HEK293 (cell line): Measurements from ENCODE around the gene BCAP31.

ENCODE experiments used
- CTCF ChIA-PET: fragments of 350-600 bp; formaldehyde crosslinking; extraction: SDS; loops from one replicate; lab custom pipeline; 2021; ENCODE audit warnings: antibody characterized with exemption; lab: Yijun Ruan, JAX
- POLR2A ChIA-PET: fragments of 300-600 bp; formaldehyde crosslinking; extraction: SDS; loops from one replicate; lab custom pipeline; 2020; ENCODE audit warnings: antibody characterized with exemption, inconsistent platforms; lab: Yijun Ruan, JAX
- H3K27ac ChIP-seq: fragments of 200-500 bp; sonication (Bioruptor generic); 2 replicates; pipeline ENCODE4 v1.5.1; 2014; ENCODE audit warnings: low read depth, low read length, control low read depth, inconsistent platforms; ENCODE audit errors: extremely low read depth
- H3K36me3 ChIP-seq, 2 experiments: fragments of 200-500 bp in 1 of 2; sonication (Bioruptor generic) in 1 of 2; 1 replicate in 1 of 2; 2 replicates in 1 of 2; pipeline ENCODE4 v1.5.1; 2014 to 2017; ENCODE audit warnings: inconsistent platforms in 2 of 2, low read length in 2 of 2; ENCODE audit not compliant: control insufficient read depth in 2 of 2, insufficient read depth in 1 of 2
- H3K4me1 ChIP-seq: fragments of 200-500 bp; sonication (Bioruptor generic); 2 replicates; pipeline ENCODE4 v1.5.1; 2014; ENCODE audit warnings: mild to moderate bottlenecking, low read length, inconsistent platforms; ENCODE audit not compliant: control insufficient read depth, insufficient read depth
- H3K4me3 ChIP-seq: 2 replicates; pipeline ENCODE4 v1.5.1; 2011; ENCODE audit warnings: low read depth, mild to moderate bottlenecking, control low read depth, low read length, moderate library complexity
- H3K9me3 ChIP-seq: fragments of 200-500 bp; sonication (Bioruptor generic); 2 replicates; pipeline ENCODE4 v1.5.1; 2014; ENCODE audit warnings: low read depth, low read length, inconsistent platforms; ENCODE audit not compliant: control insufficient read depth, insufficient read depth
- CTCF ChIP-seq: fragments of 450-650 bp; formaldehyde crosslinking; IDR thresholded peaks from 2 replicates; pipeline ENCODE4 v1.5.1; 2016; ENCODE audit warnings: missing biosample characterization, missing genetic modification characterization
- EGR2 ChIP-seq: fragments of 450-650 bp; formaldehyde crosslinking; IDR thresholded peaks from 2 replicates; pipeline ENCODE4 v1.5.1; 2016; ENCODE audit warnings: low read depth, missing biosample characterization, missing genetic modification characterization
- GLI2 ChIP-seq: fragments of 450-650 bp; formaldehyde crosslinking; IDR thresholded peaks from 2 replicates; pipeline ENCODE4; 2017; ENCODE audit warnings: missing biosample characterization, missing genetic modification characterization, low read depth, borderline replicate concordance
- GLIS1 ChIP-seq: fragments of 450-650 bp; formaldehyde crosslinking; IDR thresholded peaks from 2 replicates; pipeline ENCODE4 v1.5.1; 2016; ENCODE audit warnings: missing biosample characterization, missing genetic modification characterization
- GLIS2 ChIP-seq: fragments of 450-650 bp; formaldehyde crosslinking; IDR thresholded peaks from 2 replicates; pipeline ENCODE4 v1.5.1; 2016; ENCODE audit warnings: missing biosample characterization, missing genetic modification characterization
- PATZ1 ChIP-seq: fragments of 450-650 bp; formaldehyde crosslinking; IDR thresholded peaks from 2 replicates; pipeline ENCODE4 v1.5.1; 2016; ENCODE audit warnings: missing biosample characterization, missing genetic modification characterization
- REPIN1 ChIP-seq: fragments of 450-650 bp; formaldehyde crosslinking; IDR thresholded peaks from 2 replicates; pipeline ENCODE4 v1.5.1; 2017; ENCODE audit warnings: missing biosample characterization, missing genetic modification characterization, low read depth
- SETDB1 ChIP-seq: IDR thresholded peaks from one replicate; pipeline ENCODE4 v1.6.1; 2017; ENCODE audit warnings: mild to moderate bottlenecking, low read length, moderate library complexity, mixed read lengths; ENCODE audit not compliant: insufficient read length
- TRIM28 ChIP-seq: IDR thresholded peaks from 2 replicates; pipeline ENCODE4 v1.6.1; 2011; ENCODE audit warnings: low read length, control low read depth, borderline replicate concordance
- ZBTB21 ChIP-seq: fragments of 450-650 bp; formaldehyde crosslinking; IDR thresholded peaks from 2 replicates; pipeline ENCODE4 v1.5.1; 2017; ENCODE audit warnings: missing biosample characterization, missing genetic modification characterization
- ZNF132 ChIP-seq: fragments of 450-650 bp; formaldehyde crosslinking; IDR thresholded peaks from 2 replicates; pipeline ENCODE4 v1.5.1; 2017; ENCODE audit warnings: missing biosample characterization, missing genetic modification characterization, borderline replicate concordance
- ZNF175 ChIP-seq: fragments of 450-650 bp; formaldehyde crosslinking; IDR thresholded peaks from 2 replicates; pipeline ENCODE4 v1.5.1; 2016; ENCODE audit warnings: missing biosample characterization, missing genetic modification characterization
- ZNF19 ChIP-seq: fragments of 450-650 bp; formaldehyde crosslinking; IDR thresholded peaks from 2 replicates; pipeline ENCODE4; 2016; ENCODE audit warnings: missing biosample characterization, missing genetic modification characterization, low read depth
- ZNF221 ChIP-seq: fragments of 450-650 bp; formaldehyde crosslinking; IDR thresholded peaks from 2 replicates; pipeline ENCODE4 v1.5.1; 2017; ENCODE audit warnings: missing biosample characterization, missing genetic modification characterization, borderline replicate concordance
- ZNF394 ChIP-seq: fragments of 450-650 bp; formaldehyde crosslinking; IDR thresholded peaks from 2 replicates; pipeline ENCODE4 v1.5.1; 2016; ENCODE audit warnings: missing biosample characterization, missing genetic modification characterization, mild to moderate bottlenecking, moderate library complexity, borderline replicate concordance
- ZNF548 ChIP-seq: fragments of 450-650 bp; formaldehyde crosslinking; IDR thresholded peaks from 2 replicates; pipeline ENCODE4 v1.5.1; 2016; ENCODE audit warnings: missing biosample characterization, missing genetic modification characterization
- ZNF600 ChIP-seq: fragments of 450-650 bp; formaldehyde crosslinking; IDR thresholded peaks from 2 replicates; pipeline ENCODE4 v1.5.1; 2016; ENCODE audit warnings: missing biosample characterization, missing genetic modification characterization
- ZNF658 ChIP-seq: fragments of 450-650 bp; formaldehyde crosslinking; IDR thresholded peaks from 2 replicates; pipeline ENCODE4; 2016; ENCODE audit warnings: missing biosample characterization, missing genetic modification characterization
- ZSCAN16 ChIP-seq: fragments of 450-650 bp; formaldehyde crosslinking; IDR thresholded peaks from 2 replicates; pipeline ENCODE4 v1.5.1; 2016; ENCODE audit warnings: missing biosample characterization, missing genetic modification characterization
- TF ChIP-seq, protein P1 (sequence below): fragments of 450-650 bp; formaldehyde crosslinking; optimal IDR thresholded peaks from 2 replicates; pipeline ENCODE3; 2016; ENCODE audit warnings: missing biosample characterization, mild to moderate bottlenecking, missing genetic modification characterization
- TF ChIP-seq, protein P2 (sequence below): fragments of 450-650 bp; formaldehyde crosslinking; IDR thresholded peaks from 2 replicates; pipeline ENCODE4 v1.5.1; 2016; ENCODE audit warnings: missing biosample characterization, missing genetic modification characterization
- TF ChIP-seq, protein P3 (sequence below): fragments of 450-650 bp; formaldehyde crosslinking; IDR thresholded peaks from 2 replicates; pipeline ENCODE4 v1.5.1; 2017; ENCODE audit warnings: missing biosample characterization, missing genetic modification characterization
- TF ChIP-seq, protein P4 (sequence below): fragments of 450-650 bp; formaldehyde crosslinking; IDR thresholded peaks from 2 replicates; pipeline ENCODE4 v1.5.1; 2016; ENCODE audit warnings: missing biosample characterization, missing genetic modification characterization

The BCAP31 gene

GRCh38 chrX:153689654-153690465 lies 34.3 kb downstream of the BCAP31 start (continued):
- TF ChIP-seq CTCF (tag by site-specific recombination) (peak; percentile 71), PATZ1 (tag by site-specific recombination) (peak; percentile 69), ZNF19 (tag by site-specific recombination) (no peak), EGR2 (tag by site-specific recombination) (0 out of 2 replicates have a peak, but pooled peaks have one; percentile 17), ZNF658 (tag by site-specific recombination) (no peak), ZBTB21 (tag by site-specific recombination) (no peak), GLI2 (tag by site-specific recombination) (no peak), SETDB1 (no peak), GLIS1 (tag by site-specific recombination) (peak; percentile 57), GLIS2 (peak; percentile 66), ZNF600 (0 out of 2 replicates have a peak, but pooled peaks have one; percentile 10), REPIN1 (tag by site-specific recombination) (no peak), ZNF394 (tag by site-specific recombination) (no peak)
- TF ChIP-seq, protein P1, sequence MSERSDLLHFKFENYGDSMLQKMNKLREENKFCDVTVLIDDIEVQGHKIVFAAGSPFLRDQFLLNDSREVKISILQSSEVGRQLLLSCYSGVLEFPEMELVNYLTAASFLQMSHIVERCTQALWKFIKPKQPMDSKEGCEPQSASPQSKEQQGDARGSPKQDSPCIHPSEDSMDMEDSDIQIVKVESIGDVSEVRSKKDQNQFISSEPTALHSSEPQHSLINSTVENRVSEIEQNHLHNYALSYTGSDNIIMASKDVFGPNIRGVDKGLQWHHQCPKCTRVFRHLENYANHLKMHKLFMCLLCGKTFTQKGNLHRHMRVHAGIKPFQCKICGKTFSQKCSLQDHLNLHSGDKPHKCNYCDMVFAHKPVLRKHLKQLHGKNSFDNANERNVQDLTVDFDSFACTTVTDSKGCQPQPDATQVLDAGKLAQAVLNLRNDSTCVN (tag by site-specific recombination) = peak; percentile 12

- ChIA-PET POLR2A (interaction anchor here (0.9 kb wide), 1 partner anchor 19 kb away, joined by 3 read pairs; no protein-coding TSS in a partner anchor), CTCF (no interaction called here)
- peak overlapping the region; percentile 73; the same call in 1 of the 2 replicates for H3K27ac ChIP-seq
- TF ChIP-seq TRIM28 (no peak), ZNF175 (tag by site-specific recombination) (no peak), ZNF548 (tag by site-specific recombination) (no peak), ZNF221 (no peak), ZNF132 (no peak), ZSCAN16 (tag by site-specific recombination) (no peak), GLIS1 (tag by site-specific recombination) (peak; percentile 83)
- TF ChIP-seq, protein P2, sequence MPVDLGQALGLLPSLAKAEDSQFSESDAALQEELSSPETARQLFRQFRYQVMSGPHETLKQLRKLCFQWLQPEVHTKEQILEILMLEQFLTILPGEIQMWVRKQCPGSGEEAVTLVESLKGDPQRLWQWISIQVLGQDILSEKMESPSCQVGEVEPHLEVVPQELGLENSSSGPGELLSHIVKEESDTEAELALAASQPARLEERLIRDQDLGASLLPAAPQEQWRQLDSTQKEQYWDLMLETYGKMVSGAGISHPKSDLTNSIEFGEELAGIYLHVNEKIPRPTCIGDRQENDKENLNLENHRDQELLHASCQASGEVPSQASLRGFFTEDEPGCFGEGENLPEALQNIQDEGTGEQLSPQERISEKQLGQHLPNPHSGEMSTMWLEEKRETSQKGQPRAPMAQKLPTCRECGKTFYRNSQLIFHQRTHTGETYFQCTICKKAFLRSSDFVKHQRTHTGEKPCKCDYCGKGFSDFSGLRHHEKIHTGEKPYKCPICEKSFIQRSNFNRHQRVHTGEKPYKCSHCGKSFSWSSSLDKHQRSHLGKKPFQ = no peak
- TF ChIP-seq, protein P3, sequence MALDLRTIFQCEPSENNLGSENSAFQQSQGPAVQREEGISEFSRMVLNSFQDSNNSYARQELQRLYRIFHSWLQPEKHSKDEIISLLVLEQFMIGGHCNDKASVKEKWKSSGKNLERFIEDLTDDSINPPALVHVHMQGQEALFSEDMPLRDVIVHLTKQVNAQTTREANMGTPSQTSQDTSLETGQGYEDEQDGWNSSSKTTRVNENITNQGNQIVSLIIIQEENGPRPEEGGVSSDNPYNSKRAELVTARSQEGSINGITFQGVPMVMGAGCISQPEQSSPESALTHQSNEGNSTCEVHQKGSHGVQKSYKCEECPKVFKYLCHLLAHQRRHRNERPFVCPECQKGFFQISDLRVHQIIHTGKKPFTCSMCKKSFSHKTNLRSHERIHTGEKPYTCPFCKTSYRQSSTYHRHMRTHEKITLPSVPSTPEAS (tag by site-specific recombination) = peak; percentile 92
- TF ChIP-seq, protein P4, sequence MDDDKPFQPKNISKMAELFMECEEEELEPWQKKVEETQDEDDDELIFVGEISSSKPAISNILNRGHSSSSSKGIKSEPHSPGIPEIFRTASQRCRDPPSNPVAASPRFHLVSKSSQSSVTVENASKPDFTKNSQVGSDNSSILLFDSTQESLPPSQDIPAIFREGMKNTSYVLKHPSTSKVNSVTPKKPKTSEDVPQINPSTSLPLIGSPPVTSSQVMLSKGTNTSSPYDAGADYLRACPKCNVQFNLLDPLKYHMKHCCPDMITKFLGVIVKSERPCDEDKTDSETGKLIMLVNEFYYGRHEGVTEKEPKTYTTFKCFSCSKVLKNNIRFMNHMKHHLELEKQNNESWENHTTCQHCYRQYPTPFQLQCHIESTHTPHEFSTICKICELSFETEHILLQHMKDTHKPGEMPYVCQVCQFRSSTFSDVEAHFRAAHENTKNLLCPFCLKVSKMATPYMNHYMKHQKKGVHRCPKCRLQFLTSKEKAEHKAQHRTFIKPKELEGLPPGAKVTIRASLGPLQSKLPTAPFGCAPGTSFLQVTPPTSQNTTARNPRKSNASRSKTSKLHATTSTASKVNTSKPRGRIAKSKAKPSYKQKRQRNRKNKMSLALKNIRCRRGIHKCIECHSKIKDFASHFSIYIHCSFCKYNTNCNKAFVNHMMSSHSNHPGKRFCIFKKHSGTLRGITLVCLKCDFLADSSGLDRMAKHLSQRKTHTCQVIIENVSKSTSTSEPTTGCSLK = no peak
Observed at GRCh38 chrX:153688911-153689590, 35.1 kb downstream of the BCAP31 start.

More at GRCh38 chrX:153688911-153689590, 35.1 kb downstream of the BCAP31 start:
- H3K4me3 ChIP-seq = peak overlapping the region; percentile 57
- H3K9me3 ChIP-seq = no peaks in the 10 kb centered on the region
- no peaks in the 10 kb centered on the region for H3K4me1 ChIP-seq
- H3K36me3 ChIP-seq = peaks cover 0 to 47% of the 10 kb centered on the region in 2 experiments; a peak in 1 of 3 replicates
